Endothelial cell of umbilical vein (primary cell): ENCODE measurements around the gene FAM118A.

ENCODE experiments used
- EZH2 ChIP-seq: IDR thresholded peaks from 2 replicates; pipeline ENCODE4 v1.6.1; 2012; ENCODE audit warnings: borderline replicate concordance, low read depth, mild to moderate bottlenecking, moderate library complexity, low read length, inconsistent platforms; ENCODE audit not compliant: severe bottlenecking
- POLR2A ChIP-seq: IDR thresholded peaks from 2 replicates; pipeline ENCODE4 v1.6.1; 2012; ENCODE audit warnings: low read depth, mild to moderate bottlenecking, control low read depth, low read length
- POLR2AphosphoS5 ChIP-seq: IDR thresholded peaks from 2 replicates; pipeline ENCODE4 v1.6.1; 2012; ENCODE audit warnings: low read depth, mild to moderate bottlenecking, control low read depth, low read length, moderate library complexity; ENCODE audit not compliant: insufficient read depth
- TF ChIP-seq, protein P1 (sequence below), 2 donors: IDR thresholded peaks; 1 replicate in 1 of 2; 2 replicates in 1 of 2; pipeline ENCODE4 v1.5.1; 2011; ENCODE audit warnings: low read length in 2 of 2, mild to moderate bottlenecking in 2 of 2, moderate library complexity in 2 of 2, control low read depth in 1 of 2, inconsistent platforms in 1 of 2, low read depth in 1 of 2; ENCODE audit not compliant: insufficient read depth in 1 of 2; ENCODE audit errors: extremely low read depth in 1 of 2

DNA sequence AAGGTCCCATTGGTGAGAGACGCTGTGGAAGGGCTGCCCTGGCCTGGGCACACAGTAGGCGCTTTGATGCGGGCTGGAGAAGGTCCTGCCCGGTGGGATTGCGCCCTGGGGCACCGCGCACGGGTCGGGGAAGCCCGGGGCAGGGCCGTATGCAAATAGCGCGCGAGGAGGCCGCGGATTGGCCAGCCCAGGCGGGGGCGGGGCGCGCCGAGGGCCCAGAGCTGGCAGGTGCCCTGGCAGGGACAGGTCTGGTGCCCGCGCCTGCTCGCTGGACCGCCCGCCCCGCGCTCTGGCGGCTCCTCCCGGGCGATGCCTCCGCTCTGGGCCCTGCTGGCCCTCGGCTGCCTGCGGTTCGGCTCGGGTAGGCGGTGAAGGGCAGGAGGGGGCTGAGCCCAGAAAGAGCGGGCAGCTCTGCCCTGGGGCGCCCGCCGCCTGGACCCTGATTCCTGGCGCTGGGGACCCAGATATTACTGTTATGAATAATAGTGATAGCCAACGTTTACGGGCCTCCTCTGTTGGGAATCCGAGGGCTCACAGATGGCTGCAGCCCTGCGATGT lies 24.9 kb upstream of the FAM118A start, which contains the start of gene UPK3A:
- TF ChIP-seq, protein P1, sequence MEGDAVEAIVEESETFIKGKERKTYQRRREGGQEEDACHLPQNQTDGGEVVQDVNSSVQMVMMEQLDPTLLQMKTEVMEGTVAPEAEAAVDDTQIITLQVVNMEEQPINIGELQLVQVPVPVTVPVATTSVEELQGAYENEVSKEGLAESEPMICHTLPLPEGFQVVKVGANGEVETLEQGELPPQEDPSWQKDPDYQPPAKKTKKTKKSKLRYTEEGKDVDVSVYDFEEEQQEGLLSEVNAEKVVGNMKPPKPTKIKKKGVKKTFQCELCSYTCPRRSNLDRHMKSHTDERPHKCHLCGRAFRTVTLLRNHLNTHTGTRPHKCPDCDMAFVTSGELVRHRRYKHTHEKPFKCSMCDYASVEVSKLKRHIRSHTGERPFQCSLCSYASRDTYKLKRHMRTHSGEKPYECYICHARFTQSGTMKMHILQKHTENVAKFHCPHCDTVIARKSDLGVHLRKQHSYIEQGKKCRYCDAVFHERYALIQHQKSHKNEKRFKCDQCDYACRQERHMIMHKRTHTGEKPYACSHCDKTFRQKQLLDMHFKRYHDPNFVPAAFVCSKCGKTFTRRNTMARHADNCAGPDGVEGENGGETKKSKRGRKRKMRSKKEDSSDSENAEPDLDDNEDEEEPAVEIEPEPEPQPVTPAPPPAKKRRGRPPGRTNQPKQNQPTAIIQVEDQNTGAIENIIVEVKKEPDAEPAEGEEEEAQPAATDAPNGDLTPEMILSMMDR (IDR thresholded peaks at IDR 0.05; ENCODE audit: extremely low read depth in 1 of 2, insufficient read depth in 1 of 2, low read depth in 1 of 2, low read length in 2 of 2) = no peak
- no peak for TF ChIP-seq POLR2AphosphoS5
- TF ChIP-seq EZH2 = no peak
- TF ChIP-seq POLR2A = no peak
